Hepatocyte (in vitro differentiated cells): Measurements from ENCODE around the gene PLLP. TPM values are rescaled to one million over a fixed set of nuclear protein-coding genes. Genes with fewer than 3 reads are reported as not detected.

Experiments used
- DNase-seq: peaks from one replicate; pipeline ENCODE4 v3.0.0-alpha.2; 2016; ENCODE audit warnings: low spot score
- H2AFZ ChIP-seq: fragments of 200-600 bp; sonication (generic); 2 replicates; pipeline ENCODE4 v1.6.0; 2016; ENCODE audit warnings: antibody characterized with exemption, mild to moderate bottlenecking
- H3K27ac ChIP-seq: fragments of 200-600 bp; sonication (generic); 2 replicates; pipeline ENCODE4 v1.5.1; 2016; ENCODE audit warnings: mild to moderate bottlenecking
- H3K27me3 ChIP-seq: fragments of 200-600 bp; sonication (generic); 2 replicates; pipeline ENCODE4 v1.6.1; 2016
- H3K36me3 ChIP-seq: fragments of 200-600 bp; sonication (generic); replicated peaks from 2 replicates; pipeline ENCODE4 v1.5.1; 2016; ENCODE audit warnings: low read depth; ENCODE audit not compliant: insufficient read depth
- H3K4me1 ChIP-seq: fragments of 200-600 bp; sonication (generic); 2 replicates; pipeline ENCODE4 v1.5.1; 2016; ENCODE audit warnings: mild to moderate bottlenecking, moderate library complexity; ENCODE audit not compliant: insufficient read depth
- H3K4me2 ChIP-seq: fragments of 200-600 bp; sonication (generic); 2 replicates; pipeline ENCODE4 v1.6.0; 2016
- H3K4me3 ChIP-seq: fragments of 200-600 bp; sonication (generic); 2 replicates; pipeline ENCODE4 v1.5.1; 2016; ENCODE audit warnings: mild to moderate bottlenecking
- H3K79me2 ChIP-seq: fragments of 200-600 bp; sonication (generic); 2 replicates; pipeline ENCODE4 v1.6.0; 2017; ENCODE audit warnings: mild to moderate bottlenecking
- H3K9me2 ChIP-seq: fragments of 200-600 bp; sonication (generic); replicated peaks from 2 replicates; pipeline ENCODE4 v1.6.0; 2017; ENCODE audit warnings: mild to moderate bottlenecking; ENCODE audit not compliant: insufficient read depth
- H3K9me3 ChIP-seq: fragments of 200-600 bp; sonication (generic); 2 replicates; pipeline ENCODE4 v1.5.1; 2016; ENCODE audit warnings: low read depth, mild to moderate bottlenecking
- H4K20me1 ChIP-seq: fragments of 200-600 bp; sonication (generic); 2 replicates; pipeline ENCODE4 v1.6.0; 2016; ENCODE audit warnings: mild to moderate bottlenecking; ENCODE audit not compliant: insufficient read depth, poor library complexity, severe bottlenecking
- CTCF ChIP-seq: fragments of 200-600 bp; sonication (generic); IDR thresholded peaks from 2 replicates; pipeline ENCODE4 v1.5.1; 2016; ENCODE audit warnings: antibody characterized with exemption, mild to moderate bottlenecking; ENCODE audit not compliant: poor library complexity
- EZH2 ChIP-seq: fragments of 200-600 bp; sonication (generic); IDR thresholded peaks from 2 replicates; pipeline ENCODE4 v1.6.1; 2016; ENCODE audit warnings: antibody characterized with exemption, mild to moderate bottlenecking, borderline replicate concordance
- EZH2phosphoT487 ChIP-seq: fragments of 200-600 bp; sonication (generic); IDR thresholded peaks from one replicate; pipeline ENCODE4 v1.6.1; 2018; ENCODE audit warnings: antibody characterized with exemption, mild to moderate bottlenecking, low read depth, moderate library complexity; ENCODE audit not compliant: unreplicated experiment, severe bottlenecking
- WGBS: methylation state at CpG from one replicate; pipeline ENCODE4 v1.1.6; 2016; ENCODE audit warnings: low lambda C conversion rate; ENCODE audit errors: missing lambda C conversion rate; 5-methylcytosine and 5-hydroxymethylcytosine counted together
- polyA plus RNA-seq: library from polyadenylated mRNA; unstranded; fragments of >200 nt; fragmentation: Nextera tagmentation; extraction: Ambion mirVana; gene quantifications from 2 replicates; pipeline ENCODE4 v1.2.1, GENCODE V29; 2016
- total RNA-seq: library from RNA; depleted of rRNA; stranded (reverse); fragments of >200 nt; gene quantifications from 2 replicates; pipeline ENCODE4 v1.2.3, GENCODE V29; 2014

The PLLP gene
- total and polyA plus RNA-seq, 2 experiments from 2014 or later = 38.7 to 42.3 TPM

- DNase-seq = no peak
- H3K9me3 ChIP-seq = no peaks in the 10 kb centered on the region
- no peak overlapping the region for H2AFZ ChIP-seq
- H3K4me2 ChIP-seq = no peak overlapping the region
- 82% methylated on average over 1 of the region's 1 CpG for WGBS
- no peak overlapping the region for H3K4me3 ChIP-seq
- H3K9me2 ChIP-seq = no peaks in the 10 kb centered on the region
- no peak overlapping the region for H3K27ac ChIP-seq
- H3K27me3 ChIP-seq = no peaks in the 10 kb centered on the region
- no peaks in the 10 kb centered on the region for H3K79me2 ChIP-seq
- H4K20me1 ChIP-seq = no peaks in the 10 kb centered on the region
- TF ChIP-seq EZH2phosphoT487 = no peak
- TF ChIP-seq CTCF = no peak
- TF ChIP-seq EZH2 = no peak
- H3K36me3 ChIP-seq = no peaks in the 10 kb centered on the region
- H3K4me1 ChIP-seq = peaks cover 4% of the 10 kb centered on the region
These were observed 29.8 kb upstream of the PLLP start for GRCh38 chr16:57314161-57314785.

- H3K4me3 ChIP-seq = no peak overlapping the region
- H3K36me3 ChIP-seq = no peaks in the 10 kb centered on the region
- H4K20me1 ChIP-seq = no peaks in the 10 kb centered on the region
- TF ChIP-seq EZH2 (no peak), CTCF (no peak), EZH2phosphoT487 (no peak)
- no peaks in the 10 kb centered on the region for H3K79me2 ChIP-seq
- no peak overlapping the region for H3K4me2 ChIP-seq
- H2AFZ ChIP-seq = no peak overlapping the region
- 93% methylated on average over 2 of the region's 2 CpGs for WGBS
- H3K9me2 ChIP-seq = no peaks in the 10 kb centered on the region
- H3K9me3 ChIP-seq = no peaks in the 10 kb centered on the region
- no peaks in the 10 kb centered on the region for H3K27me3 ChIP-seq
- DNase-seq = no peak
- H3K4me1 ChIP-seq = peaks cover 4% of the 10 kb centered on the region
- no peak overlapping the region for H3K27ac ChIP-seq
These were observed 29.0 kb upstream of the PLLP start for GRCh38 chr16:57313509-57313908.

- Histone ChIP-seq H3K79me2 (no peaks in the 10 kb centered on the region), H3K4me1 (peaks cover 4% of the 10 kb centered on the region), H3K4me3 (no peak overlapping the region), H3K9me2 (no peaks in the 10 kb centered on the region), H3K27ac (no peak overlapping the region), H4K20me1 (no peaks in the 10 kb centered on the region), H3K27me3 (no peaks in the 10 kb centered on the region), H3K9me3 (no peaks in the 10 kb centered on the region), H3K36me3 (no peaks in the 10 kb centered on the region), H3K4me2 (no peak overlapping the region), H2AFZ (no peak overlapping the region)
- TF ChIP-seq EZH2 (no peak), CTCF (no peak), EZH2phosphoT487 (no peak)
- 62% methylated on average over 4 of the region's 4 CpGs for WGBS
- DNase-seq = no peak
These were observed 26.3 kb upstream of the PLLP start for GRCh38 chr16:57310801-57311200.

GRCh38 chr16:57308041-57308440 lies 23.6 kb upstream of the PLLP start:
- H3K4me2 ChIP-seq = no peak overlapping the region
- no peak for DNase-seq
- WGBS = 67% methylated on average over 5 of the region's 5 CpGs
- no peaks in the 10 kb centered on the region for H4K20me1 ChIP-seq
- no peak overlapping the region for H2AFZ ChIP-seq
- no peaks in the 10 kb centered on the region for H3K9me3 ChIP-seq
- no peak overlapping the region for H3K4me3 ChIP-seq
- H3K4me1 ChIP-seq = peaks cover 12% of the 10 kb centered on the region
- H3K79me2 ChIP-seq = no peaks in the 10 kb centered on the region
- no peak overlapping the region for H3K27ac ChIP-seq
- H3K36me3 ChIP-seq = no peaks in the 10 kb centered on the region
- H3K9me2 ChIP-seq = no peaks in the 10 kb centered on the region
- no peaks in the 10 kb centered on the region for H3K27me3 ChIP-seq
- TF ChIP-seq EZH2phosphoT487 = no peak
- no peak for TF ChIP-seq CTCF
- TF ChIP-seq EZH2 = no peak
